OCI-LY3 (cell line): Measurements from ENCODE around the gene SUSD1.

ENCODE experiments used
- CTCF ChIP-seq: fragments of 200-600, 300-600 bp; sonication (generic); IDR thresholded peaks from 2 replicates; pipeline ENCODE4 v1.5.1; 2014; ENCODE audit warnings: antibody characterized with exemption, low read length, low read depth
- EZH2phosphoT487 ChIP-seq: fragments of 200-600 bp; shearing (Covaris generic); IDR thresholded peaks from 2 replicates; pipeline ENCODE4 v1.6.1; 2018; ENCODE audit warnings: antibody characterized with exemption, mixed run types, low read depth

GRCh38 chr9:112032009-112032408, 143.1 kb downstream of the SUSD1 start:
- TF ChIP-seq CTCF = no peak
- TF ChIP-seq EZH2phosphoT487 = no peak
